ENCODE measurements around the gene SCYGR6. TPM values are rescaled to one million over a fixed set of nuclear protein-coding genes. Genes with fewer than 3 reads are reported as not detected.
"Not testable (repeated sequence)": the region's sequence is repeated elsewhere in the genome, so short reads cannot be mapped to it uniquely, and the experiment has no call there.

SCYGR6 gene
- total RNA-seq, 4 donors from 2014 or later, result not detected

GRCh38 chr2:227748079-227748478 is 23.5 kb upstream of the SCYGR6 start:
- no peaks in the 10 kb centered on the region for H3K9me3 ChIP-seq
- DNase-seq, result no peak
- WGBS, 2 donors, result 59 to 73% methylated on average over 6 of the region's 6 CpGs
- H3K27me3 ChIP-seq, result no peaks in the 10 kb centered on the region
- no peak overlapping the region for H3K4me3 ChIP-seq
- intact Hi-C loops (cut with DNase I), result no loop called here
- H3K4me1 ChIP-seq, result no peaks in the 10 kb centered on the region
- no peaks in the 10 kb centered on the region for H3K36me3 ChIP-seq
- no peak overlapping the region for H3K27ac ChIP-seq
- TF ChIP-seq, protein P1, sequence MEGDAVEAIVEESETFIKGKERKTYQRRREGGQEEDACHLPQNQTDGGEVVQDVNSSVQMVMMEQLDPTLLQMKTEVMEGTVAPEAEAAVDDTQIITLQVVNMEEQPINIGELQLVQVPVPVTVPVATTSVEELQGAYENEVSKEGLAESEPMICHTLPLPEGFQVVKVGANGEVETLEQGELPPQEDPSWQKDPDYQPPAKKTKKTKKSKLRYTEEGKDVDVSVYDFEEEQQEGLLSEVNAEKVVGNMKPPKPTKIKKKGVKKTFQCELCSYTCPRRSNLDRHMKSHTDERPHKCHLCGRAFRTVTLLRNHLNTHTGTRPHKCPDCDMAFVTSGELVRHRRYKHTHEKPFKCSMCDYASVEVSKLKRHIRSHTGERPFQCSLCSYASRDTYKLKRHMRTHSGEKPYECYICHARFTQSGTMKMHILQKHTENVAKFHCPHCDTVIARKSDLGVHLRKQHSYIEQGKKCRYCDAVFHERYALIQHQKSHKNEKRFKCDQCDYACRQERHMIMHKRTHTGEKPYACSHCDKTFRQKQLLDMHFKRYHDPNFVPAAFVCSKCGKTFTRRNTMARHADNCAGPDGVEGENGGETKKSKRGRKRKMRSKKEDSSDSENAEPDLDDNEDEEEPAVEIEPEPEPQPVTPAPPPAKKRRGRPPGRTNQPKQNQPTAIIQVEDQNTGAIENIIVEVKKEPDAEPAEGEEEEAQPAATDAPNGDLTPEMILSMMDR (IDR thresholded peaks at IDR 0.05), result peak in 2 of 6 experiments; percentile 7 to 34
- no peak for TF ChIP-seq POLR2A (IDR thresholded peaks at IDR 0.05)

- Histone ChIP-seq H3K9me3 (no peaks in the 10 kb centered on the region), H3K4me3 (no peak within 1 kb of the TSS), H3K27ac (no peak within 1 kb of the TSS), H3K4me1 (no peaks in the 10 kb centered on the region), H3K36me3 (no peaks in the 10 kb centered on the region), H3K27me3 (no peaks in the 10 kb centered on the region)
- DNase-seq, result no peak
- WGBS, 2 donors, result 88% methylated on average over 5 to 7 of the region's 9 CpGs
- intact Hi-C loops (cut with DNase I), result no loop called here
- TF ChIP-seq POLR2A (IDR thresholded peaks at IDR 0.05), result no peak
- TF ChIP-seq, protein P1 (IDR thresholded peaks at IDR 0.05), result no peak
Observed at GRCh38 chr2:227745594-227745993, 21.0 kb upstream of the SCYGR6 start, which contains the start of gene SCYGR8. SCYGR8 (plus strand) TSS chr2:227745894; CDS start chr2:227745894, 0 bp downstream.

- H3K4me1 ChIP-seq; intact Hi-C loops (cut with DNase I); H3K27me3 ChIP-seq; DNase-seq; H3K9me3 ChIP-seq; H3K27ac ChIP-seq; H3K4me3 ChIP-seq; H3K36me3 ChIP-seq: not testable (repeated sequence)
- 70 to 74% methylated on average over 7 of the region's 7 CpGs for WGBS, 2 donors
Observed at GRCh38 chr2:227740705-227741104, 16.1 kb upstream of the SCYGR6 start.

DNA sequence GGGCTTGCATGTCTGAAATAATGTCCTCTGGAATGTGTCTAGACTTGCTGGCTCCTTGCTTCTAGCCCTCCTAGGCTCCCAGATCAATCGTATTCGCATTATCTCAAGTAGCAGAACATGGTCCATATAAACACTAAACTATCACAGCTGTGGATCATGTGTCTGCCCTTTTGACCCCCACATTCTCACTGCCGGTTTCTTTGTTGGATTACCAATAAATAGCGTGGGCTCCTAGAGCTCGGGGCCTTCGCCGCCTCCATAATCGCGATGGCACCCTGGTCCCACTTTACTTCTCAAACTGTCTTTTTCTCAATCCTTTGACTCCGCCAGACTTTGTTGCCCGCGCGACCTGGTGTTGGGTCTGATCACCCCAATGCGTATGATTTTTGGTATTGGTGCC is 14.8 kb upstream of the SCYGR6 start:
- no peaks in the 10 kb centered on the region for H3K36me3 ChIP-seq
- 74 to 75% methylated on average over 14 of the region's 14 CpGs for WGBS, 2 donors
- TF ChIP-seq POLR2A (IDR thresholded peaks at IDR 0.05), result no peak
- TF ChIP-seq, protein P1 (IDR thresholded peaks at IDR 0.05), result no peak
- H3K4me3 ChIP-seq, result no peak overlapping the region
- no peaks in the 10 kb centered on the region for H3K9me3 ChIP-seq
- no peaks in the 10 kb centered on the region for H3K27me3 ChIP-seq
- intact Hi-C loops (cut with DNase I), result no loop called here
- DNase-seq, result no peak
- H3K27ac ChIP-seq, result no peak overlapping the region
- H3K4me1 ChIP-seq, result no peaks in the 10 kb centered on the region

- DNase-seq, result no peak
- 81 to 88% methylated on average over 2 to 3 of the region's 5 CpGs for WGBS, 2 donors
- H3K27me3 ChIP-seq, result peaks cover 0 to 26% (median 0%) of the 10 kb centered on the region in 4 donors
- H3K4me1 ChIP-seq, result no peaks in the 10 kb centered on the region
- H3K36me3 ChIP-seq, result no peaks in the 10 kb centered on the region
- H3K4me3 ChIP-seq, result no peak within 1 kb of the TSS
- intact Hi-C loops (cut with DNase I), result no loop called here
- H3K9me3 ChIP-seq, result no peaks in the 10 kb centered on the region
- TF ChIP-seq, protein P1 (IDR thresholded peaks at IDR 0.05), result no peak
- TF ChIP-seq POLR2A (IDR thresholded peaks at IDR 0.05), result no peak
- H3K27ac ChIP-seq, result no peak within 1 kb of the TSS
Observed at GRCh38 chr2:227728035-227728434, 3.5 kb upstream of the SCYGR6 start, which contains the start of gene SCYGR7. SCYGR7 (plus strand) TSS chr2:227728335; CDS start chr2:227728335, 0 bp downstream.

GRCh38 chr2:227722821-227723220 is 1.7 kb downstream of the SCYGR6 start:
- H3K36me3 ChIP-seq; H3K4me3 ChIP-seq; DNase-seq; intact Hi-C loops (cut with DNase I); H3K27ac ChIP-seq; H3K9me3 ChIP-seq: not testable (repeated sequence)
- Histone ChIP-seq H3K4me1 (peaks cover 4 to 12% (median 9%) of the 10 kb centered on the region in 3 donors), H3K27me3 (peaks cover 0 to 11% (median 0%) of the 10 kb centered on the region in 4 donors)
- 45 to 59% methylated on average over 4 to 5 of the region's 7 CpGs for WGBS, 2 donors

Data from esophagus squamous epithelium (tissue), 5 donors.